Measurements from ENCODE around the gene CDH4.

GRCh38 chr20:61316346-61316745, 64.3 kb downstream of the CDH4 start:
- TF ChIP-seq CTCF (IDR thresholded peaks at IDR 0.05) (no peak), EZH2 (IDR thresholded peaks at IDR 0.05; ENCODE audit: borderline replicate concordance, insufficient read depth, low read depth, low read length, poor library complexity, severe bottlenecking) (no peak)

All from B cell (primary cell).